Neural progenitor cell (in vitro differentiated cells): ENCODE measurements around the gene TENM3.

Experiments
- CTCF ChIP-seq: fragments of 200-600 bp; sonication (generic); IDR thresholded peaks from 2 replicates; pipeline ENCODE4 v1.5.1; 2017; ENCODE audit warnings: antibody characterized with exemption, mild to moderate bottlenecking
- EZH2 ChIP-seq: fragments of 200-600 bp; sonication (generic); IDR thresholded peaks from 2 replicates; pipeline ENCODE4 v1.6.1; 2017; ENCODE audit warnings: antibody characterized with exemption, mild to moderate bottlenecking, moderate library complexity
- EZH2phosphoT487 ChIP-seq: fragments of 200-600 bp; sonication (generic); IDR thresholded peaks from 2 replicates; pipeline ENCODE4 v1.6.1; 2017; ENCODE audit warnings: antibody characterized with exemption

- no peak for TF ChIP-seq EZH2phosphoT487
- TF ChIP-seq CTCF = no peak
- no peak for TF ChIP-seq EZH2
Observed at GRCh38 chr4:182291175-182291574, 48.0 kb downstream of the TENM3 start.
